GM23248 (cell line): ENCODE results near the gene BRINP1.

Source experiments
- EZH2 ChIP-seq: fragments of 200-600 bp; sonication (generic); IDR thresholded peaks from 2 replicates; pipeline ENCODE4 v1.6.1; 2018; ENCODE audit warnings: antibody characterized with exemption, mild to moderate bottlenecking; ENCODE audit not compliant: insufficient read depth, poor library complexity, severe bottlenecking
- EZH2phosphoT487 ChIP-seq: fragments of 200-600 bp; sonication (generic); IDR thresholded peaks from 2 replicates; pipeline ENCODE4 v1.6.1; 2018; ENCODE audit warnings: antibody characterized with exemption, moderate library complexity, mild to moderate bottlenecking, low read depth; ENCODE audit not compliant: insufficient read depth

- TF ChIP-seq EZH2: no peak
- TF ChIP-seq EZH2phosphoT487: no peak
Measured at GRCh38 chr9:119218293-119218692, 150.9 kb downstream of the BRINP1 start.
